Endodermal cell (in vitro differentiated cells): ENCODE results near the gene CTTNBP2NL. TPM values are rescaled to one million over a fixed set of nuclear protein-coding genes. Genes with fewer than 3 reads are reported as not detected.

Source experiments
- DNase-seq: peaks from one replicate; pipeline ENCODE4 v3.0.0-alpha.2; 2017
- H3K27ac ChIP-seq: 2 replicates; pipeline ENCODE4 v1.5.1; 2013; ENCODE audit warnings: mild to moderate bottlenecking, low read depth, low read length, moderate library complexity
- H3K27me3 ChIP-seq: 2 replicates; pipeline ENCODE4 v1.6.1; 2013; ENCODE audit warnings: mild to moderate bottlenecking, low read length, moderate library complexity; ENCODE audit not compliant: insufficient read depth, control insufficient read depth, poor library complexity, severe bottlenecking
- H3K36me3 ChIP-seq: 2 replicates; pipeline ENCODE4 v1.7.0; 2013; ENCODE audit warnings: mild to moderate bottlenecking, low read length, moderate library complexity; ENCODE audit not compliant: control insufficient read depth, insufficient read depth
- H3K4me1 ChIP-seq: one replicate; pipeline ENCODE4 v1.7.0; 2013; ENCODE audit warnings: low read length; ENCODE audit not compliant: control insufficient read depth, insufficient read depth
- H3K4me3 ChIP-seq: 2 replicates; pipeline ENCODE4 v1.5.1; 2013; ENCODE audit warnings: mild to moderate bottlenecking, low read length, moderate library complexity
- H3K9ac ChIP-seq: 2 replicates; pipeline ENCODE4 v1.6.1; 2013; ENCODE audit warnings: mild to moderate bottlenecking, low read length, moderate library complexity; ENCODE audit not compliant: poor library complexity, severe bottlenecking; ENCODE audit errors: extremely low read depth
- H3K9me3 ChIP-seq: 2 replicates; pipeline ENCODE4 v1.6.1; 2013; ENCODE audit warnings: mild to moderate bottlenecking, low read length, moderate library complexity; ENCODE audit not compliant: control insufficient read depth
- H3K27ac Mint-ChIP-seq: 2 replicates; pipeline ENCODE4 v1.8.0; 2020; ENCODE audit warnings: mixed read lengths
- H3K27me3 Mint-ChIP-seq: 2 replicates; pipeline ENCODE4 v1.8.0; 2021; ENCODE audit warnings: mild to moderate bottlenecking, mixed read lengths; ENCODE audit not compliant: insufficient read depth
- H3K36me3 Mint-ChIP-seq: 2 replicates; pipeline ENCODE4 v1.8.0; 2020; ENCODE audit warnings: low read depth, mixed read lengths
- H3K4me1 Mint-ChIP-seq: 2 replicates; pipeline ENCODE4 v1.8.0; 2020; ENCODE audit warnings: mixed read lengths
- H3K4me3 Mint-ChIP-seq: 2 replicates; pipeline ENCODE4 v1.8.0; 2020; ENCODE audit warnings: mild to moderate bottlenecking, moderate library complexity, mixed read lengths
- H3K9me3 Mint-ChIP-seq: 2 replicates; pipeline ENCODE4 v1.8.0; 2020; ENCODE audit warnings: mild to moderate bottlenecking, mixed read lengths
- CTCF ChIP-seq: fragments of 200-600 bp; sonication (generic); conservative IDR thresholded peaks from 2 replicates; pipeline ENCODE4 v1.5.0; 2021; ENCODE audit warnings: antibody characterized with exemption, mild to moderate bottlenecking
- WGBS, 2 experiments: methylation state at CpG; one replicate each; pipeline versions ENCODE4 v1.1.5 to v1.1.7; 2013; ENCODE audit warnings: missing lambda C conversion rate in 2 of 2, mixed read lengths in 1 of 2; ENCODE audit not compliant: insufficient coverage in 1 of 2, insufficient read length in 1 of 2; 5-methylcytosine and 5-hydroxymethylcytosine counted together
- total RNA-seq, 2 donors: library from RNA; stranded (reverse); fragmentation: NEBNext Ultra II Directional in 1 of 2; extraction: Animal tissue kit (Norgen Biotek cat#: 25700) in 1 of 2; gene quantifications; 2 replicates in 1 of 2; 3 replicates in 1 of 2; pipeline ENCODE4 v1.2.1, GENCODE V29; 2021

The CTTNBP2NL gene
- total RNA-seq, 2 donors from 2014 or later, result 36.0 to 41.5 TPM

GRCh38 chr1:112507921-112508277 is 111.9 kb downstream of the CTTNBP2NL start:
- H3K9me3 ChIP-seq, result no peaks in the 10 kb centered on the region
- peak overlapping the region; percentile 80 for H3K4me3 ChIP-seq
- H3K36me3 ChIP-seq, result no peaks in the 10 kb centered on the region
- TF ChIP-seq CTCF, result no peak
- peaks cover 91% of the 10 kb centered on the region for H3K27me3 ChIP-seq
- no peaks in the 10 kb centered on the region for H3K4me1 ChIP-seq
- Mint-ChIP-seq H3K27me3 (peaks cover 95% of the 10 kb centered on the region), H3K4me1 (peaks cover 13% of the 10 kb centered on the region), H3K4me3 (peak overlapping the region; percentile 61), H3K27ac (no peak overlapping the region), H3K9me3 (no peaks in the 10 kb centered on the region), H3K36me3 (no peaks in the 10 kb centered on the region)
- 1 to 7% methylated on average over 3 to 14 of the region's 15 CpGs for WGBS, 2 experiments
- H3K9ac ChIP-seq, result no peak overlapping the region
- peak; percentile 83 for DNase-seq
- no peak overlapping the region for H3K27ac ChIP-seq

GRCh38 chr1:112508278-112509004 is 112.4 kb downstream of the CTTNBP2NL start, which contains the start of gene WNT2B:
TSS of gene WNT2B (plus strand) at chr1:112508965. CDS start at chr1:112509263, 298 bp downstream.
- DNase-seq, result peak; percentile 90
- Histone ChIP-seq H3K9me3 (no peaks in the 10 kb centered on the region), H3K36me3 (no peaks in the 10 kb centered on the region), H3K27me3 (peaks cover 85% of the 10 kb centered on the region), H3K4me3 (peak within 1 kb of the TSS; percentile 80), H3K9ac (no peak within 1 kb of the TSS), H3K27ac (no peak within 1 kb of the TSS), H3K4me1 (no peaks in the 10 kb centered on the region)
- peak within 1 kb of the TSS; percentile 61 for H3K4me3 Mint-ChIP-seq
- H3K9me3 Mint-ChIP-seq, result no peaks in the 10 kb centered on the region
- H3K27me3 Mint-ChIP-seq, result peaks cover 91% of the 10 kb centered on the region
- H3K27ac Mint-ChIP-seq, result no peak within 1 kb of the TSS
- 0 to 3% methylated on average over 23 to 69 of the region's 69 CpGs for WGBS, 2 experiments
- H3K4me1 Mint-ChIP-seq, result peaks cover 12% of the 10 kb centered on the region
- TF ChIP-seq CTCF, result peak; percentile 1
- H3K36me3 Mint-ChIP-seq, result no peaks in the 10 kb centered on the region

GRCh38 chr1:112509005-112509659 is 113.1 kb downstream of the CTTNBP2NL start:
- Histone ChIP-seq H3K9me3 (no peaks in the 10 kb centered on the region), H3K27me3 (peaks cover 78% of the 10 kb centered on the region), H3K4me3 (peak overlapping the region; percentile 80), H3K36me3 (no peaks in the 10 kb centered on the region), H3K27ac (no peak overlapping the region), H3K4me1 (no peaks in the 10 kb centered on the region), H3K9ac (no peak overlapping the region)
- peak; percentile 86 for DNase-seq
- Mint-ChIP-seq H3K9me3 (no peaks in the 10 kb centered on the region), H3K27me3 (peaks cover 89% of the 10 kb centered on the region), H3K36me3 (no peaks in the 10 kb centered on the region), H3K4me3 (peak overlapping the region; percentile 61), H3K4me1 (peaks cover 12% of the 10 kb centered on the region), H3K27ac (no peak overlapping the region)
- no peak for TF ChIP-seq CTCF
- 4 to 7% methylated on average over 19 to 66 of the region's 66 CpGs for WGBS, 2 experiments
